Esophagus squamous epithelium (tissue), 4 donors: ENCODE results near the gene MAGEF1.

Source experiments
- CTCF ChIP-seq, 6 experiments: fragments of 450-650 bp in 4 of 6; fragments of 200-600 bp in 2 of 6; sonication (generic) in 2 of 6; IDR thresholded peaks; one replicate each; pipeline ENCODE4 v1.5.1; 2016 to 2019; ENCODE audit warnings: antibody characterized with exemption in 6 of 6, mild to moderate bottlenecking in 4 of 6, moderate library complexity in 4 of 6
- POLR2A ChIP-seq, 4 donors: fragments of 450-650 bp; IDR thresholded peaks; one replicate each; pipeline ENCODE4 v1.6.1; 2017; ENCODE audit warnings: antibody characterized with exemption in 4 of 4, mild to moderate bottlenecking in 4 of 4, moderate library complexity in 3 of 4

GRCh38 chr3:184685646-184686045, 26.2 kb downstream of the MAGEF1 start:
- no peak for TF ChIP-seq CTCF (IDR thresholded peaks at IDR 0.05)
- TF ChIP-seq POLR2A (IDR thresholded peaks at IDR 0.05): no peak
